Muscle of back (tissue), 11 donors: ENCODE data around the gene TBC1D14. TPM values are rescaled to one million over a fixed set of nuclear protein-coding genes. Genes with fewer than 3 reads are reported as not detected.

Experiments
- DNase-seq, 3 donors: peaks; one replicate each; pipeline versions ENCODE4 v3.0.0 to v3.0.0-alpha.2; 2013
- polyA plus RNA-seq, 10 donors: library from polyadenylated mRNA; unstranded; fragments of 120-200 nt; gene quantifications; one replicate each; pipeline ENCODE4 v1.2.1, GENCODE V29; 2013; ENCODE audit not compliant: insufficient read length in 10 of 10

TBC1D14 gene
- polyA plus RNA-seq, 10 donors, result 32.0 to 42.9 (median 38.1) TPM

DNA sequence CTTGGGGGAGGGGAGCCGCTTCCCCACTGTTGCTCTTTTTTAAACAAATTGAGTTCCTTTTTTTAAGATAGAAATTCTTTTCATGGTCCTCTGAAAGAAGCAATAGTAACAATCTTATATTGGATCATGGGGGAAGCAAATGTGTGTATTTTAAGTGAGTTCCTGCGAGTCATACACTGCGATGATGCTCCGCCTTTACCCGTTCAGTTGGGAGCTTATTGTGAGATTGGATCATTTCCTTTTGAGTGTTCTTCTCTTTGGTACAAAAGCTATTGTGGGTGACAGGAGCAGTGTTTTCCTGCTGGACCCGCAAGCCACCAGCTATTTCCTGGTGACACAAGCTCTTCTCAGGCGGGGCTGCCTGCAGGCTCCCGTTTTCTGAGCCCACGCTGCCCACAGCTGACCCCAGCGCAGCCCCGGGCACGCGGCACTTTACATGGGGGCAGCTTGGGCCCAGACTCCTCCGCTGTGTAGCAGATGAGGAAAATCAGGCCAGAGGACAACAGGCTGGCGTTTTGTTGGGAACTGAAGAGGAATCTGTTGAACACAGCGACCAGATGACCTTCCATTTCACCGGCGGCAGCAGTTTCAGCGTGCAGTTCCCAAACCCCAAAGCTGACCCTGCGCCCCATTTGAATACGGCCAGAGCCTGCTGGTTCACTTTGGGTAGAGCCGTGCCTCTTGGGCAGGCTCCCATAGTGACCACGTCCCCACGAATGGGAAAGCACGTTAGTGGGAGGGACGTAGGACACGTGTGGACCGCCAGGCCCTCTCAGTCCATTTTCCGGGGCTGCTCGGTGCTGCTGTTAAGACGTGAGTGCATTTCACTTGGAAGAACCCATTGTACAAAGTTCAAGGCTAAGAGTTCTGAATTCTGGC is 145.7 kb downstream of the TBC1D14 start:
- no peak for DNase-seq

DNA sequence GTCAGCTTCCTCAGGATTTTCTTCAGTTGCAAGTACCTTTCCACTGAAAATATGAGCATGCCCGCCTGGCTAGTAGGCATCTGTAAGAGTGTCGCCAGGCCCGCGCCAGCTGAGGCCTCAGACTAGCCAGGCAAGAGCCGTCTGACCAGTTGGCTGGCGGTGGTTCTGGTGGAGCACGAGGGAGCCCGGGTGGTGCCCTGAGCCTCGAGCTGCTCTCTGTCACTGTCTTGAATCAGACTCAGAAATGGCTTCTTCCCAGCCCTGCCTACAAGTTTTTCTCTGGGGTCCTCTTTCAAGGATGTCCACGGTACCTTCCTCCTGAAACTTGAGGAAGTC is 146.3 kb downstream of the TBC1D14 start:
- DNase-seq, result no peak

DNA sequence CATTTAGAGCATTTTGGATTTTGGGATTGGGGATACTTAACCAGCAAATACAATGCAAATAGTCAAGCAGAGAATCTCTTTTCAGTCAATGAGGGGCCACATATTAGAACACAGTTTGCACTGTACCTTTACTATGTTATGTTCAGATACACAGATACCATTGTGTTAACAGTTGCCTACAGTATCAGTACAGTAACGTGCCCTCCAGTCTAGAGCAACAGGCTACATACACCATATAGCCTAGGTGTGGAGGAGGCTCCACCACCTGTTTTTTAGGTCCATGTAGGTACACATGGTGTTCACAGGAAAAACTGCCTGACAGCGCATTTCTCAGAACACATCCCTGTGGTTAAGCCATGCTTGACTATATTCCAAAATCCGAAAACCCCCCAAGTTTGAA is 149.2 kb downstream of the TBC1D14 start:
- DNase-seq, result no peak

DNA sequence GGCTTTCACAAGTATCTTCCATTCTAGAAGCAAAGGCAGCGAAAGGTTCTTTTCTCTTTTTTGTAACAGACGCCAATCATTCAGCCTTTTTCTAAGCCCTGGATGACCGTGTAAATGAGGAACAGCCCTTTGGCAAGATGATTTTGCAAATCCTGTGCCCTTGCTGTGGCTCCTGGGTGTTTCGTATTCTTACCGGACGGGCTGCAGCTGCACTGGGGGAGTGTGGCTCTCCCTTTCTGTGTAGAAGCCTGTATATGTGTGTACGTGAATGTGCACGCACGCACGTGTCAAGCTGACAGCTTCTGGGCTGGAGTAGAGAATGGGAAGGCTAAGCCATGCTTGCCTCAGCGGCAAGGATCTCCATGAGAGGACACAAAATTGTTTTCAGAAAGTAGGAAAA is 150.0 kb downstream of the TBC1D14 start:
- DNase-seq, result no peak

DNA sequence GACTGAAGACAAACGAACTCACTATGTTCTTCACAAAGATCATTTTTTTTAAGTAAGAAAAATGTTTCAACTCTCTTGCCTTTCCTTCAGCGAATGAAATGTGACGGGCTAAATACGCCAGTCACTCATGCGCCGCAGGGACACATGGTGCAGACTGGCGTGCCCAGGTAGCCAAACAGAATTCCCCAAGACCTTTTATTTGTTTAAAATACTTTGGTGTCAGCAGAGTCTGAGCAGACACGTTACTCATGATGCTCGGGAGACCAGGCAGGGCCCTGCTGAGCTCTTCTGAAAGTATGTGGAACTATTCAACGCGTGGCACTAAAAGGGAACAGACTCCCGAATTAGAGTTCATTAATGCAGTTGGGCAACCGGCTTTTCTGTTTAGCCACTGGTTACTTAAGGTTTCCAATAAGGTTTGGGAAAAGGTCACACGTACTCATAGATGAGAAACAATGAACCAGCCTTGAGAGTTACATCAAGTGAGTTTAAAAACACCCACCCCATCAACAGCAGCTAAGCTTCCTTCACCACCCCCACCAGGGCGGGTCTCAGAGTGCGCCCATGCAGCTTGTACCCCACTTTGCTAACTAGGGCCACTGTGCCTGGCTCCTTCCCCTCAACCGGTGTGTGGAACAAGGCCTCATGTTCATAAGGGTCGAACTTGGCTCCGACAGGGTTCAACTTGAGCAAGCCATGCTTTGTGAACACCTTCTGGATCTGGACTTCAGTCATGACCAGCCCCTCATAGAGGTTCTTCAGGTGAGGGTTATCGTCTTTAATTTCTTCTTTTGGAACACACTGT is 150.9 kb downstream of the TBC1D14 start:
- no peak for DNase-seq

DNA sequence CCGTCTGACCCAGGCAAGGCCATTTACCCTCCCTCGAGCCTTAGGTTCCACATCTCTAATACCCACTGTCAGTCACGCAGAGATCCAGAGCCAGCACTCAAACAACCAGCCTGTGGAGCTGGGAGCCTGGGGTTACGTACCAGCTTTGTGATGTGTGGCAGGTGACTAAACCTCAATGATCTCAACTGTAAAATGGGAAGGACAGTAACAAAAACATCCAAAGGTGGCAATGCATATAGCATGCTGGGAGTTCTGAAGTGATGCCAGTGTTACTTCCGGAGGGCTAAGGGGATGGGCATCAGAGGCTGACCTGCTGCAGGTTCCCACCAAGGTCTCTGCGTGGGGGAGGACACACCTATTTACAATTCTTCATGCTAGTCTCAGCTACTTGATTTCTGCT is 152.2 kb downstream of the TBC1D14 start:
- DNase-seq, result no peak

DNA sequence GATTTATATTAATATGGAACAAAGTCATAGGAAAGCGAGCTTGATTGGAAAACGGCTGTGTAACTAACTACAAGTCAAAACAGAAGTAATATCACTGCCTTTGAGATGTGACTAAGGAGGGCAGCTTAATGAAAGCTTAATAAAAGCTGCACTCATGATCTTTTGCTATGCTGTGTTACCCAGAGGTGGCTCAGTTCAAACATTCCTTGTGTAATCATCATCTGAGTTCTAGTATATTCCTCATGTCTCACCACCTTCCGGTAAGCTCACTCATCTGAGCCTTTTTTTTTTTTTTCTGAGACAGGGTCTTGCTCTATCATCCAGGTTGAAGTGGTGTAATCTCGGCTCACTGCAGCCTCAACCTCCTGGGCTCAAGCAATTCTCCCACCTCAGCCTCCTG is 153.2 kb downstream of the TBC1D14 start:
- no peak for DNase-seq

DNA sequence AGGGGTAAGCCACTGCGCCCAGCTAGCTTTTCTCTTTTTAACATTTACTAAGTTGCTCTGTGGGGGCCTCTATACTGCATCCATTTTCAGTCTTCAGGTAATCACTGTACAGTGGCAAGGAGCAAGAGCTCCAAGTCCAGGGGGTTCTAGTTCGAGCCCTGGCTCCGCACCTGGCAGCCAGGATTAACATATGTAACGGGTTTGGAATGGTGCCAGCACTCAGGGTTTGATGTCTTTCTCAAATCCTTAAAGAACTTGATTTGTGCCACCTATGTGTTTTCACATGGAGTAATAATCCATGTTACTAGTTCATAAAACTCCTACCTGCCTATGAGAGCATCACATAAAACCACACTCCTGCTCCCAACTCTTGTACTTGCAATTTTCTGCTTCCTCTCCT is 153.7 kb downstream of the TBC1D14 start:
- DNase-seq, result no peak

DNA sequence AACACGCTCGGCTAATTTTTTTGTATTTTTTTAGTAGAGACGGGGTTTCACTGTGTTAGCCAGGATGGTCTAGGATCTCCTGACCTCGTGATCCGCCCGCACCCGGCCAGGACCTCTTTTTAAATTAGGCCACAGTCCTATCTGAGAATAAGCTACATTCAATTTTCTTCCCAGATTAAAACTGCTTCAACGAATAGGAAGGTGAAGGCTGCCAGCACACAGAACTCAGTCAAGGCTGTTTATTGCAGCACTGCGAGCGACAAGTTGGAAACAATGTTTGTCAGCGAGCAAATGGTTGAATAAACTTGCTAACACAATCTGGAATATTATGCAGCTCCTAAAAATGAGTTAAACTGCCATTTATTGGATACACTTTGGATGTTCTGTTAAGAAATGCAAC is 156.4 kb downstream of the TBC1D14 start:
- DNase-seq, result no peak

DNA sequence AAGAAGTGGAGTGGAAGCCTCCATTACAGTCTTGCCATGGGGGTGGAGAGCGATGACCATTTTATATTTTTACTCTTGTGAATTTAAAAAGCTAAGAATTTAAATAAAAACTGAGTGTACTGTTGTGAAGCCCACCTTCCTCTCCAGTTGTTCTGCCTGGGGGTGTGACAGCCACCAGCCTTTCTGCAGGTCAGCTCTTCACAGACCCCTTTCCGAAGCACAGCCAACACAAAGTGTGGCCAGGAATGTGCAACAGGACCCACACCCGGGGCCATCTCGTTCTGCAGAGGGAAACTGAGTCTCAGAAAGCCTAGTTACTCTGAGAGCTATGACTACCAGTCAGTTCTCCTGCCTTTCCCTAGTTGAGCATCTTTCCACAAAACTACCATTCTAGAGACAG is 156.9 kb downstream of the TBC1D14 start:
- DNase-seq, result no peak

DNA sequence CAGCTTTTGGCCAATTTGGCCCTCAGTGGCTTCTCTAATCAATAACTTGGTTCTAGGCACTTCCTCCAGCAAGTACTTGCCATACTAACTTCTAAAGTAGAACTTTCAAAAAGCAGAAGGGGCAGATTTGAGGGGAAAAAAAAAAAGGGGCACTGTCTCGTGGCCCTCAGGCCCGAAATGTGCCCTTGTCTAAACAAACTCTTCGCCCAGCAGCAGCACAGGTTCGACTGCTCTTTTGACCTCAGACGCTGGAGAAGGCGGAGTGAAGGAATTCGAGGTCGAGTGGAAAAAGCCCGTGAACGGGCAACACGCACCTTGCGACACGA is 157.5 kb downstream of the TBC1D14 start:
- no peak for DNase-seq

DNA sequence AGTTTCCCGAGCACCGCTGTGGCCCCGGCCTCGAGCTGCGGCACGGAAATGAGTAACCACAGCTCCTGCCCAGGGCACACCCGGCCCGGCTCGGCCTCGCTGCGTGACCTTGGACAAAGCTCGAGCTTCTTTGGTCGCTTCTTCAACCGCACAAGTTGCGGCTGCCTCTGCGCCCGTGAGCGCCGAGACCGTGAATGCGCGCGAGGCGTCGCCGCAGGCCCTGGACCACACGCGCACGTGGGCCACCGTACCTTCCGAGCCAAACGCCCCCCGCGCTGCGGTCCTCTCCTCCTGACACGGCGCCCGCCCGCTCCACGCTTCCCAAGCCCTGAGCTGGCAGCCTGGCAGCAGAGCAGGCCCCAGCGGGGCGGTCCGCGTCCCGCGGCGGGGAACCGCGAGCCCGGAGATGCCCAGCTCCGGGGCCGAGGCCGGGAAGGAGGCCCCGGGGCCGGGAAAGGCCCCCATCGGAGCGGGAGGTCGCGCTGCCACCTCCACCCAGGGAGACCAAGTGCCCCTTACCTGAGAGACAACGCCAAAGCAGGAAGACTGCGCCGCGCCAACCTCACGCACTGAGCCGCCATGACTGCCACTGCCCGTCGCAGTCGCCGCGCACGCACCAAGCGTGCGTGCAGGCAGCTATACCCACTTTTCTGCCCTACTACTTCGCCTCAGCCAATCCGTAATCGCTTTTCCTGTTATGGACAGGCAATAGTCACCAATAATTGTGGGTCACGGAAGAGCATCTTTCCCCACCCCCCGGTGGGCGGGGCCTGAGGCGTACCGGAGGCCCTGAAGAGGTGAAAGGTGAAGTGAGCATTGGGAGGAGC is 158.0 kb downstream of the TBC1D14 start, which contains the start of gene GRPEL1:
GRPEL1 (minus strand) TSS at position 613 of the 827 bp plus-strand sequence; CDS start at position 581, 32 bp downstream.
- peak; percentile 100 for DNase-seq

DNA sequence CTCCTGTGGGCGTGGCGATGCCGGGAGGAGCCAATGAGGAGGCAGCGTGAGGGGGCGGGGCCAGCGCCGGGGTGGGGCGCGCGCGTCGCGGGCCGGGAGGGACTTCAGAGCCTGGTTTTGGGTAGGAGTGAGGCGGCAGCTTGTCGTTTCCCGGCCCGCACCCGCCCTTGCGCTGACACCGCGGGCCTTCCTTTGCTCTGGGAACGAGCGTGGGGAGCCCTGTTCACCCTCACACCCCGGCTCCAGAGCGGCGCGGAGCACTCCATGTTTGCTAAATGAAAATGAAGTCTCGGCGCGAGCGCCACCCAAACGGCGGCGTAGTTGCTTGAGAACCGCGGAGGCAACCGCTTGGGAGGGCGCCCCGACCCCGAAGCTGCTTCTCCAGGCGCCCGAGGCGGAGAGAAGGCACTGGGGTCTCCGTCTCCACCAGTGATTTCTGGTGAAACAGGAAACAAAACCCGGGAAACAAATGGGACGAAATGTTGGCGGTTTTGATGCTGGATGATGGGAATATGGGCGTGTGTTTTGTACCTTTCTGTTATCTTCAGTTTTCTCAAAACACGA is 158.7 kb downstream of the TBC1D14 start:
- no peak for DNase-seq

DNA sequence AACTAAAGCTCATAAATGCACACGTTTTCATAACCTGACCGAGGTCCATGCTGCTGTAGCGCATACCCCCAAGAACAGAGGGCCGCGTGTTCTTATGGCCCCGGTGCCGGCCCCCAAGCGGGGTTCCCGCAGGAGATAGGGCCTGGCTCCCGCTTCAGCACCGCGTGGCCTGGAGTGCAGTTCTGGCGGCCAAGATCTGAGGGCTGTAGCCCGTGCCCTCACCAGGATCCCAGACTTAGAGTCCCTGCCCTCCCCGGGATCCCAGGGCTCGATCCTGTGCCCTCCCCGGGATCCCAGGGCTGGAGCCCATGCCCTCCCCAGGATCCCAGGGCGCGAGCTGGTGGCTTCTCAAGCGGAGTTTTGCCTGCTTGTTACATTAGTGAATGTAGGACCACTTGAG is 159.3 kb downstream of the TBC1D14 start:
- peak in 1 of 3 donors; percentile 56 for DNase-seq

DNA sequence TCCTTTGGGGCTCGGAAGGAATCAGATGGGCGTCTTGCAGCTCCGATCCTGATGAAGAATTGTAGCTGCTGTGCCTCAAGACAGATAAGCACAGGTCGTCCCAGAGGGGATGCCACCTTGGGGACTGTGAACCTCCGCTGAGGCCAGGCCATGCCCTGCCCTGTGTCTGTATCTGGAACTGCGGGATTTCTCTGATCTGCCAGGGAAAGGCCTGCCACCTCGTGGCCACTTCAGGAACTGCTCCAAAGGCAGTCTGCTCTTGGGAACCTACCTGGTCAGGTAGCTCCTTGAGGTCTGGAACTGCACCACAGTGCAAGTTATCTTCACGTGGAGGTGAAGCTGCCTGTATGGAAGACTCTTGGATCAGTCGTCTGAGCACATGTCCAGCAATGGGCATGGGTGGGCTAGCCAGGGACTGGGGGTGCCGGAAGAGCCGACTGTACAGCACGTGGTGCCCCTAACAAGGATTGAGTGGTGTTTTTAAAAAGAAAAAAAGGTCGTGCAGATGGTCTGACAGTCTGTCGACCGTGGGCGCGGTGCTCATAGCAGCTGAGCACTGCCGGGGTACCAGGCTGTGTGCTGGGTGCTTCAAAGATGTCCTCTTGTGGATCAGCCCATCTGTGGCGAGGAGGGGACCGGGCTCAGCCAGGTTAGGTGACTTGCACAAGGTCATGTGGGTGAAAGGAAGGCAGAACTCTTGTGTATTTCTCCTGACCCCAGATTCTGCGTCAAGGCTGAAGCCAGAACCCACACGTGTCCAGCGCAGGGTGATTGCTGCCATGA is 161.3 kb downstream of the TBC1D14 start:
- peak; percentile 59 to 82 (median 74) for DNase-seq

DNA sequence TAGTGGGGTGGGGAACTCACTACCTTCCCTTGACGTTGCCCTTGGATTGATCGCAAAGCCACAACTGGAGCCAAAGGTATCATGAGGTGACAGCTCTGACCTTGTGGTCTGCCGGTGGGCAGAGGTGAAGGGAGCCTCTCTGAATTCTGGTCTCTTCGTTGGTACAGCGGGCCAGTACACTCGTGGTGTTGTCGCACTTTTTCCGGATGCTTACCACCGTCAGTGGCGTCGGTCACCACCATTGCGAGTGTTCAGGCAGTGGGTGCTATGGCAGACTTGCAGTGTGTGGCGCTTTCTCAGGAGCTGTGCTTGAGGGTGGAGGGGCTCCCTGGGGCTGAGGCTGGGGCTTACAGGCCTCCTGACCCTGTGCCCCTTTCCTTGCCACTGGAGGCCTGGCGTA is 163.4 kb downstream of the TBC1D14 start:
- no peak for DNase-seq

DNA sequence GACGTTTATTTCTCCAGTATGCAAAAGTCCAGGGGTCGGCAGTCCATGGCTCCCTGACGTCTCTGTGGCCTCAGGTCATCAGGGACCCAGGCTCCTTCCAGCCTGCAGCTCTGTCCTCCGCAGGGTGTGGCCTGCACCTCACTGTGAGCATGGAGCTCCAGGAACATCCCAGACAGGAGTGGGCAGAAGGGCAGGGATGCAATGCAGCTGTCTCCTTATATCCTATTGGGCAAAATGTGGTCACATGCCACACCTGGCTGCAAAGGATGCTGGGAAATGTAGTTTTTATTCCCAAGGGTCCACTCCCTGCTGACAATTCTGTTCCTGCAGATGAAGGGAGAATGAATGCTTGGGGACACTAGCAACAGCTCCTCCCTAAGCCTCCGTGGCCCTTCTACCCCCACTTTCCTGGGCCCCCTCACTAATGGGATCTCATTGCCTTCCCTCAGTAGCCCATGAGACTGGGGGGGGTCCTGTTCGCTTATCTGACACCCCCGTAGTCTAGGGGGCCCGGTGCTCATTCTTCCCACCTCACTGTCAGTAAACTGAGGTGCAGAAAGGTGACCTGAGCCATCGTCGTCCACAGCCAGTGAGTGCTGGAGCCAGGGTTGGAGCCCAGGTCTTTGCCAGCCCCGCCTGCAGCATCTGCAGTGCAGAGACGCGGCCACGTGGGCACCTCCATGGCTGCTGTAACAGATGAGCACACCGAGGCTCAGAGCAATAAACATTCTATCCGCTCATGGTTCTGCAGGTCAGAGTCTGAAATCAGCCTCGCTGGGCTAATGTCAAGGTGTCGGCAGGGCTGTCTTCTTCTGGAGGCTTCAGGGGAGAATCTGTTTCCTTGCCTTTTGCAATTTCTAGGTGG is 164.1 kb downstream of the TBC1D14 start:
- DNase-seq, result peak in 2 of 3 donors; percentile 47 to 49

DNA sequence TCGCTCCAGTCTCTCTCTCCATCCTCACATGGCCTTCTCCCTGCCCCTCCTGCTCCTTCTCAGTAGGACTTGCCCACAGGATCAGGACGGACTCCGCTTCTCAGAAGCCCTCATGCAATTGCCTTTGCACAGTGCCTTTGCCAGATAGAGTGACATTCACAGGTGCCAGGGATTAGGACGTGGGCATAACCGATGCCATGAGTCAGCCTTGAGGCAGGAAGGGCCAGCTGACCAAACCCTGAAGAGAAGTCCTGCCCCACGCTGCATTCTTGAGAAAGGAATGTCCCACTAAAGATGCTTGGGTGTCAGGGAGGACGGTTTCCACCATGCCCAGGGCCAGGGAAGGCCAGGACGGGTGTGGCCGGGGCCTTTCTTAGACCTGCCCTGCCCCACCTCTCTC is 164.8 kb downstream of the TBC1D14 start:
- peak; percentile 58 to 66 (median 65) for DNase-seq

DNA sequence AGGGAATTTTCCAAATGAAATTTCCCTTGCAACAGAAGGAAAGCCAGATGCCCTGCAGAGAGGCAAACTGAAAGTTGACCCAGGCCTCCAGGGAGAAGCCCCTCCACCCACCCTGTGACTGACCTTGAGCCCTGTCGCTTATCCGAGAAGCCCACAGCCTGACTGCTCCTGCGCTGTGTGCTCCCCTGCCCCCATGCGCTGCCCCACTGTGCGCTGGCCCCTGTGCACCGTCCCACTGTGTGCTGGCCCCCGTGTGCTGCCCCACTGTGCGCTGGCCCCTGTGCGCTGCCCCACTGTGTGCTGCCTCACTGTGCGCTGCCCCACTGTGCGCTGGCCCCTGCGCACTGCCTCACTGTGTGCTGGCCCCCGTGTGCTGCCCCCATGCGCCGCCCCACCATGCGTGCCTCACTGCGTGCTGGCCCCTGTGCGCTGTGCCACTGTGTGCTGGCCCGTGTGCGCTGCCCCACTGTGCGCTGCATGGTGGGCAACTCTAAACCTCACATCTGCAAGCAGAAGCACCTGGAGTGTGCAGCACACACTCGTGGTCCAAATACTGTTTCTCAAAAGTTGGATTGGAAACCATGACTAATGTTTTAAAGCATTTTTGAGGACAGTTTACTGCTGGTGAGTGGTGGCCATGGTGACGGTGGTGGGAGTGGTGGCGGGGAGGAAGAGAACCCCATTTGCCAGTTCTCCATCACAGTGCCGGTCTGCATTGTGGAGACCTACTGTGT is 166.5 kb downstream of the TBC1D14 start:
- DNase-seq, result peak in 1 of 3 donors; percentile 23
